HG03571 (cell line): ENCODE results near the gene FHOD3.
"Not testable (repeated sequence)": the region's sequence is repeated elsewhere in the genome, so short reads cannot be mapped to it uniquely, and the experiment has no call there.

ENCODE experiments used
- ATAC-seq: cut with Tn5 transposase; IDR thresholded peaks from one replicate; pipeline ENCODE4 v1.9.1; 2021; ENCODE audit not compliant: unreplicated experiment

Gene FHOD3

DNA sequence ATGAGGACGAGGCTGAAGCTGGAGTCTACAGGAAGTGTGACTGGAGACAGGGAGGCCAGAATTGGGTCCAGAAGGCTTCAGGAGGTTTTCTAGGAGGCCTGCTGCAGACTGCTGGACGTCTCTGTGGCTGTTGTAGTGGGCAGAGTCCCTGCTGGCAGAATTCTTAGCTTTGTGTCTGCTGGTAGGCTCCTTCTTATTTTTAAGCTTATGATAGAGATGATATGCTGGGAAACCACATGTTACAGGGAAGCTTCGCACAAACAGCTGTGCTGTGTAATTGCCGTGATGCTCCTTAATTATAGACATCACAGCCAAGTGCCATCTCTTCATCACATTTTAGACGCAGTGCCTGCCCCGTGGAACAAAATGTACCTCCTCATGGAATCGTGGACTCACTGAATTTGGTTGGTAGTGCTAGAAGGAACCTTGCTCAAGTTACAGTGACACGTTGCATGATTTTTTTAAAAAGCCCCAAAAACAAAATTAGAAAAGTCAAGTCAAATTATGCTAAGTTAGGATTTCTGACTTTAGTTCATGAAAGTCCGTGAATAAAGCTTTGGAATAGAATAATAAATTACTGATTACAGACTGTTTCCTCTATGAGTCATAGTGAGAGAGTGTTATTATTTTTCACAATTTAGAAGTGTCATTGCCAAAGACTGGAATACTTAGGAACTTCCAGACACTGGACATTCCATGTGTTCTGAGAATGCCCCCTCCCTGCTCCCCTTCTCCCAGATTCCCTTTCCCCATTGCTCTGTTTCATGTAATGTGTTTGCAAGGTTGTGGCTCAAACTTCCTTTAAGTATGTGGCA, 144.1 kb downstream of the FHOD3 start:
- no peak for ATAC-seq

DNA sequence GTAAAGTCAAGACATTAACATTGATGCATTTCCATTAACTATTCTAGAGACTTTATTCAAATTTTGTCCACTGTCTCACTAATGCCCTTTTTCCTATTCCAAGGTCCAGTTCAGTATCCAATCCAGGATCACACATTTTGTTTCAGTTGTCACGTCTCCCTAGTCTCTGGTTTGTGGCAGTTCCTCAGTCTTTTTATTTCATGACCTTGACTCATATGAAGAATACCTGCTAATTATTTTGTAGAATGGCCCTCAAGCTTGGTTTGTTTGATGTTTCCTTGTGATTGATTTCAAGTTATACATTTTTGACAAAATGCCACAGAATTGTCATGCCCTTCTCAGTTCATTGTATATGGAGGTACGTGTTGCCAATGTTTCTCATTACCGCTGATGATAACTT, 145.2 kb downstream of the FHOD3 start:
- ATAC-seq, result no peak

DNA sequence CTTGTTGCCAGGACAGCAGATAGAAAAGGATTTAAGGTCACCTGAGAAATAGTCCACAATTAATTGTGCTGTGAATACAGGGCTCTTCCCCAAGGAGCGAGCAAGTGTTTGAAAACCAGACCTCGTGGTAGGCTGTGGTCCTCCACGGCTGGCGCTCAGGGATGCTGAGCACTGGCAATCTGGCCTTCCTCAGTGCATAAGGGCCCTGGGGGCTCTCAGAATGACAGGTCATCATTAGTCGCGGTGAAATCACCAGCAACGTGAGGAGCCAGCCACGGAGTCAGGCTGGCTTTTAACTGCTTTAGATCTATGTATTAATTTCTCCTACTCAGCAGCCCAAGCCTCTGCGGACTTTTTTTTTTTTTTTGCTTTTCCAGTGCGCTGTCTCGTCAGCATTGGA, 148.5 kb downstream of the FHOD3 start:
- no peak for ATAC-seq

DNA sequence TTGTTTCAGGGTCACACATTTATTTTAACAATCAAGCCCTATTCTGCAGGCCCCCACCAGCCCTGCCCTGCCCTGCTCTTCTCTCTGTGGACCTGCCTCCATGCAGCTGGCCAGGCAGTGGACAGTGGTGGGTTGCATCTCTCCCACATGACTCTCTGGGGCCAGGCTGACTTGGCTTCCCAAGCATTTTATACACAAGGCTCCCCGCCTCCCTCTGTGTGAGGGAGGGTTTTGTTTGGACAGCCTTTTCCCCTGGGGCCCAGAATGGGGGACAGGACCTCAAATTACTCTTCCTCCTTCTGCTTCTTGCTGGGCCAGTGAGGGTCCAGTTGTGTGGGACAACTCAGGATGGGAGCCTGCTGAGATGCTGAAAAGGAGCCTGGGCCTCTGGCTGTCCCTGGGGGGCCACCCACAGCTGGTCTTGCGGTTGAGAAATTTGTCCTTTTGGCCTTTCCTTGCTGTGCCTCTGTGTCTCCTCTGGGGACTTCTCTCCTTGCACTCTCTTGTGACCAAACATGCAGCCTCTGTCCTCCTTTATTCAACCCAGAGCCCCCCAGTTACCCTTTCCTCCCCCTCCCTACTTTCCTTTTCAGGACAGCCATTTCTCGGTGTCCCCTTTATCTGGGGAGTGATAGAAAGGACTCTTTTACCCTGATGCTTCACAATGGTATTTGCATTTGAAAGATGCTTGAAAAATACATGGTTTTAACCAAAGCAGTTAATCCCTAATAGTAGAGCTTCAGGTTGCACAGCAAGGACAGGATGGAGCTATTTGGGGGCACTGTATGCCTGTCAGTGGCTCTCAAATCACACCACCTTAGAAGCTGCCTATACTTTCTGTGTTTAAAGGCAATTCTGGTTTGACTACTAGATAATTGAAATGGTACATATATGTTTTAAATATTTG, 151.1 kb downstream of the FHOD3 start:
- no peak for ATAC-seq

DNA sequence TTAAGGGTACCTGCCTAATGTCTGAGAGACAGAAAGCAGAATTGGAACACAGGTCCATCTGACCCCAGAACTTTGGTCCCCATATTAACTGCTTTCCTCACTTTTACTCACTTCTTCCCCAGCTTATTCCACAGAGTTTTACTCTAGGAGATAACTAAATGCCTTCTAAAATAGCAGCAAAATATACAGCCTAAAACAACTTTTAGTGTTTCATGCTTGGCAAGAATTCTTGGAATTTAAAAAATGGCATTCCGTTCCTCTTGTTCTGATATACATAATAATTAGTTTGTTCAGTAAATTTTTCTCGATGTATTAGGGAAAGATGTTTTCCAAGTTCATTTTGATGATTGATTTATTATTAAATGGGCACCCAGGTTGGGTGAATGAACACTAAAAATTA, 151.9 kb downstream of the FHOD3 start:
- no peak for ATAC-seq

DNA sequence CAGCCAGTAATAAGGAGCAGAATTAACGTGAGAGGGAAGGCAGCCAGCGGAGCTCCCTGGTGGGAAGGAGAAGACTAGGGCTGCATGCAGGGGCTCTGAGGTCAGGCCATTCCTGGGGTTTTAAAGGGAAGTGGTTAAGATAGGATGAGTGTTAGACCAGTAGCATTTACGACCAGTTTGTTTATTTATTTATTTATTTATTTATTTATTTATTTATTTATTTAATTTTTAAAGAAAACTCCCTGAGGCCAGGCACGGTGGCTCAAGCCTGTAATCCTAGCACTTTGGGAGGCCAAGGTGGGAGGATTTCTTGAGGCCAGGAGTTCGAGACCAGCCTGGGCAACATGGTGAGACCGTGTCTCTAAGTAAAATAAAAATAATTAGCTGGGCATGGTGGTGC, 152.8 kb downstream of the FHOD3 start:
- ATAC-seq, result no peak

DNA sequence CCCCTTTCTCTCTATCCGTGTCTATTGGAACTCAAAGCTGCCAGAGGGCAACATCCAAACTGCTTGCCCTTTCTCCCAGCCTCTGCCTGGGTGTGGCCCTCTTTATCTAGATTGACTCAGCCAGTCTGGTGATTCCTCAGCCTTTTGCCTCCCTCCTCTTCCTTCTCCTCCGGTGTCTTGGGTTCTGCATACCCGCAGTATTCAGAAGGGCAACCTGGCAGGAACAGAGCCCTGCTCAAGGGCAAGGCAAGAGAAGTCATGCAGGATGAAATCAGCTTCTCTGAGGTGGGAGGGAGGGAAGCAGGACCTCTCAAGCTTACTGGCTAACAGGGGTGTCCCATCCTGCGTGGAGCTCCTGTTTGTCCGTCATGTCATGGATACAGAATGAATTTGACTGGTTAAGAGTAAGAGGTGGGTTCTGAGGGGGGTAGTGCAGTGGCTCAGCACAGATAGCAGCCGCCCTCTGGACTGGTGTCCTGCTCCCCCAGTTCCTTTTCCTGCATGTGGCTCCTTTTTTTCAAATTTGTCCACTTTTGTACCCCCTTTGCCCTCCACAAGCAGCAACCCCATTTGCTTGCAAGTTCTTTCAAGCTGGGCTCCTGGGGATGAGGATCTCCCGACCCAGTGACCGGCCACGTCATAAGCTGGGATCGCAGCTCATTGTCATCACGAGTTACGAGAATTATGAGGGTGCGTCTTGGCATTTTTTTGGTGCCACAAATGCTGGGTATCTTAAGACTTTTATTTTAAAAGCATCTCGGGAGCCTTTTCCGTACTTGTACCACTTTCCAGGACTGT, 154.1 kb downstream of the FHOD3 start:
- no peak for ATAC-seq

DNA sequence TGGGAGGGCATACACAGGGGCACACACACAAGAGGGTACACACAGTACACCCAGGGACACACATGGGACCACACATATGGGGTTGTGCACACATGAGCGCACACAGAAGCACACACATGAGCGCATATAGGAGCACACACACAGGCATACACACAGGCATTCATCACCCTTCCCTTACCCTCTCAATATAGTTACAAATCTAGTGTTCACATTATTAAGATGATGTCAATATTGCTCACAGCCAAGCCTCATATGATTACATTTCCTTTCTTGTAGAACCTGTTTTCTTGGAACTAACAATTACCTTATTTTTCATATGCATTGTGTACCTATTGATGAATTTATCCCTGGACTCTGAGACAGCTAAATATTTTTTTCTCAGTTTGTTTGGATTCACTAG, 156.7 kb downstream of the FHOD3 start:
- ATAC-seq, result no peak

DNA sequence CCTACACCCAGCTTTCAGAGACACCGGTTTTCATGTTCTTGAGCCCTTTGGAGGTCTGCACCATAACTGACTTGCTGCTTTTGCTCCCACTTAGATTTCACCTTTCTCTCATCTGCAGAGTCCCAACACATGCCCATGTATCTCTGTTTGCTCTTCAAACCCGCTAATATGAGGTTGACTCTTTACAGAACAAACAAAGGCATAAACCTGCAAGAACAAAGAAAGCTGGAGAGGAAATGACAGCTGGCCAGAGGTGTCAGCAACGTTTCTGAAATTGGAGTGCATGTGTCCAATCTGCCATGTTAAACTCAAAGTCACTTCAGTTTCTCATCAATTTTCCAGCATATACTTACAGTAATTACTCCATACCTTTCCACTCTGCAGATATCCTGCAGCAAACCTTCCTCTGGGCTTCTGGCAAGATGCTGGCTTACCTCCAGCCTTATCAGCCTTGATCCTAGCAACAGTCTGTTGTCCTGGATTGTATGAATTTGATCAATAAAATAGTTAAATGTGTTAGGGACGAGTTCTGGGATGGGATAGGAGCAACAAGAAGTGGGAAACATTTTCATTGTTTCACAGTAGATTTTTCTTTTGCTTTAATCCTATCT, 157.4 kb downstream of the FHOD3 start:
- no peak for ATAC-seq

DNA sequence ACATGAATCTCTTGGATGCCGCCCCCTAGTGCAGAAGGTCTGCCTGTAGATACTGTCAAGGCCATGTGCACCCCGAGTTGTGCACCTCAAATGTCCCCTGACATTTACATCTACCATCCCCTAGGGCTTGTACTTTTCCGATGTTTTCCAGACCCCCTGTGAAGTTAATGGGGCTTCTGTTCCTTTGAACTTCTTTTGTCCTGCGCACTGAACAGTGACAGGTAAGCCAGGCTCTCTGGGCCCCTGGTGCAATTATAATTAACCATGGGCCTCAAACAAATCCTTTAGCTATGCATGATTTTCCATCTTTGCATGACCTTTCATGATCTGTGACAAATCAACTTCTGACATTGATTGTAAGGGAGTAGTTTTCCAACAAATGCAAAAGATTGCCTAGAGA, 158.4 kb downstream of the FHOD3 start:
- ATAC-seq, result no peak

DNA sequence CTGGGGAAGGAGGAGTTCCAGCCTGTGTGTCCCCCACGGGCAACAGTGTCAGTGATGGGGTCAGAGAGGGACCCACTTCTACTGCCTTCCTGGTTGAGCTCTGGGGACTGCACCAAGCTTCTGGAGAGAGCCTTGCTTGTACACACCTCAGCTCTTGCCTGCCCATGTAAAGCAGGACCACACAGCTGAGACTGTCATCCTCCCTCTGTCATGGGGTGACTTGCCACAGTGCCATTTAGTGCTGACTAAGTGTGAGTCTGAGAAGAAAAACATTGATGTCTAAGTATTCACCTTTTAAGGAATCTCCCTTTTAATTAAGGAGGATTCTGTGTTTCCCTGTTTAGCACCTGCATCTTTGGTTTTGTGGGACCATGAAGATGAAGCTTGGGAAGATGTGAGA, 159.1 kb downstream of the FHOD3 start:
- ATAC-seq, result no peak

DNA sequence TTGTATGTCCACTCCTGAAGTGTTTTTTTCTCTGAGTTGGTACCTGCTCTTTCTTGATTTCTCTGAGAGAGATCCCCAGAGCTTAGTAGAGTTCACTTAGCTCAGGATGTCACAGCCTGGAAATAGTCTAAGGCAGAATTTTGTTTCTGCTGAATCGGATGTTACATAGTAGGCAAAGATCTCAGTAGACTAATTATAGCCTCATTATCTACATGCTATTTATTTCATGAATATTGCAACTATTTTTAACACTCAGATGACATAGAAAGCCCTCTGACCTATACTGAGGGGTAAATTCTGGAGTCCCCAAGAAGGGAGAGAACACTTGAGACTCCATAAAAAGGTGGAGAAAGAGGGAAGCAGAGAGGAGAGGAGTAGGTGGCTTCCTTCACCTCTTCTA, 160.2 kb downstream of the FHOD3 start:
- ATAC-seq, result no peak

DNA sequence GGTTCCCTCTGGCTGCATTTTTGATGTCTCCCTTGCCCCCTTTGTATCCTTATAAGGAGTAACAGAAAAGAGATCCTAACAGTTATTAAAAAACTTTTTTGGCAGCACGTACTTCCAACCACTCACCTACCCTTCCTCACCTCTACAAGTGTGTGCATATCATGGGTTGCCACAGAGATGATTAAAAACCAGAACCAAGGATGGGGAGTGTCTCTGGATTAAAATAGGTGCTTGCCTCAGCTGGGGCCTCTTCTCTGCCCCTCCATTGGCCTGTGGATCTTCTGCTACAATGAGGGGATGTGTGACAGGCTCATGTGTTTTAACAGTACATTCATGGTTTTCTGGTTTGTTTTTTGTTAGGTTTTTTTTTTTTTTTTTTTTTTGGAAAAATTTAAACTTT, 160.8 kb downstream of the FHOD3 start:
- no peak for ATAC-seq

DNA sequence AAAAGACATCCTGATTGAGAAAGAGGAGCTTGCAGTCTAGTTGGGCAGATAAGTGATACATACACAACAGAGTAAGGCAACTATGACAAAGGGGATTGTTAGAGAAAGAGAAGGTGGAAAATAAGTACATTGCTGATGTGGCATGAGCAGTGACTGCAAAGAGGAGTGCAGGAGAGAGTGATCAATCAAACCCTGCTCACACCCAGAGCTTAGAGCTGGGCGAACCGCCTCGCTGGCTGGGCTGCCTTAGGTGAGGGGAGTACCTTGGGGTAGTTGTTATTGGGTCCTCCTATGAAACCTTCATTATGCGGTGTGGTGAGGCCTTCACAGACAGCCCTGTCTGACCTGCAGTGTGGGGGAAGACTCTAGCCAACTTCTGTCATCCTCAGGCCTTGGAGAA, 161.7 kb downstream of the FHOD3 start:
- ATAC-seq, result no peak

DNA sequence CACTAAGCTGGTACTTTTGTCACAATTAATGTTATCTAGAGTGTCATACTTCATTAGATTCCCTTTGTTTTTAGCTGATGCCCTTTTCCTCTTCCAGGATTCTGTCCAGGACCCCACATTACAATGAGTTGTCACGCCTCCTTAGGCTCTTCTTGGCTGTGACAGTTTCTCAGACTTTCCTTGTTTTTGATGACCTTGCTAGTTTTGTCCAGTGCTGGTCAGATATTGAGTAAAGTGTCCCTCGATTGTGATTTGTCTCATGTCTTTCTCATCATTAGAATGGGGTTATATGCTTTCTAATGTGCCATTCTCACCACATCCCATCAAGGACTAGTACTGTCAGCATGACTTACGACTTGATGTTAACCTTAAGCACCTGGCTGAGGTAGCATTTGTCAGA, 162.3 kb downstream of the FHOD3 start:
- ATAC-seq, result no peak

DNA sequence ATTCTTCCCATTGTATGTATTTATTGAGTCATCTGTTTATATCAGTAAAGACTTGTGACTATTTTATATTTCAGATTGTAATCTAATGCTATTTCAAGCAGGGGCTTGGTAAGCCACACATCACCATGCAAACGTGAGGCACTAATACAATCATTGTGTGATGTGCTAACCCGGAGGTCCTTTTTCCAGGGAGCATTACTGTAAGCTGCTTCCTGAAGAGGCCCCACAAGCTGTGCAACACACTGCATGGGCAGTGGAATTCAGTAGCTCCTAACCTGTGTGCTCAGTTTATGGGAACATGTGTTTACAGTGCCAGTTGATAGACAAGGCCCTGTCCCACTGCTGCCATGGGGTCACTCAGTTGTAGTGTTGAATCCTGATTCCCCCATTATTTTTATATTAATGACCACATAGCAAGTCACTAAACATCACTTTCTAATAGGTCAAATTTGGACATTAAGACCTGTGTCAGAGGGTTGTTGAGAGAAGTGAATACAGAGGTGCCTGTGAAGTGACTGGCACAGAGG, 162.9 kb downstream of the FHOD3 start:
- no peak for ATAC-seq

DNA sequence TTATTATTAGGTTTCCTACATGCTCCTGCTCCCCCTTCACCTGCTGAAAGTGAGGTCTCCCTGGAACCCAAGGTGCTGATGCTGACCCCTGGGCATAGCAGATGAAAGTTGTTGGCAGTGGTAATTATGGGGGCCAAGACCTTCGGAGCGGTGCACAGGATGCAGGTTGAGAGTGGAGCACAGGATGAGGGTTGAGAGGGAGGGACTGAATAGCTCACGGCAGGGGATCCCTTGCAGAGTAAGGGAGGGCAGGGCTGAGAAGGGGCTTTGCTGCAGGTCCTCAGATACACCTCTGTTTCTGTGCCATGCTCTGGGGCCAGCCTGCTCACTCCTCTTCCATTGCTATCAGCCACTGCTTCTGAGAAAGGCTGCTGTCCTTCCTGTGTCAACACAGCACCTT, 163.3 kb downstream of the FHOD3 start:
- no peak for ATAC-seq

DNA sequence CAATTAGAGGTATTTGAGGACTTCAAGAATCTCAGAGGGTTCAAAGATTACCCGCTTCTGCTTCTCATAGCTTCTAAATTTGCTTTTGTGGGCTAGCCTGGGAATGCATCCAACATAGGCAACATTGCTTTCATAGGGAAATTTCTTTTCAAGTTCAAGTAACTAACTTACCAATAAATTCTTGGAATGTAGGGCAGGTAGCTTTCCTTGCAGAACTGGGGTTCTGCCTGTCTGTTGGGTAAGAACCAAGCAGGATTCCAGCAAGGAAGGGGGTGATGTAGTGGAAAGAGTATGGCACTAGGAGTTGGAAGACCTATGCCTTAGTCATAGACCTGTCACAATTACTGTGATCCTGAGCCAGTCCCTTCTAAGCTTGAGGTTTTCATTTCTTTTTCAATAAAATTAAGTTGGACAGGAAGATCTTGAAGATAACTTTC, 164.1 kb downstream of the FHOD3 start:
- no peak for ATAC-seq

DNA sequence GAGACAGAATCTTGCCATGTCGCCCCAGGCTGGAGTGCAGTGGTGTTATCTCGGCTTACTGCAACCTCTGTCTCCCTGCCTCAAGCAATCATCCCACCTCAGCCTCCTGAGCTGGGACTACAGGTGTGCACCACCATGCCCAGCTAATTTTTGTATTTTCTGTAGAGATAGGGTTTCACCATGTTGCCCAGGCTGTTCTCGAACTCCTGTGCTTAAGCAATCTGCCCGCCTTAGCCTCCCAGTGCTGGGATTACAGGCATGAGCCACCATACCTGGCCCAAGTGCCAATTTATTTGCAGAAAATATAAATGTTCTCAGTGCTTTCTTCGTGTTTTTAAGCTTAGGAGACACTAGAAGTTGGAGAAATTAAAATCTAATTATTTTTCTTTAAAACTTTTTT, 166.0 kb downstream of the FHOD3 start:
- not testable (repeated sequence) for ATAC-seq

DNA sequence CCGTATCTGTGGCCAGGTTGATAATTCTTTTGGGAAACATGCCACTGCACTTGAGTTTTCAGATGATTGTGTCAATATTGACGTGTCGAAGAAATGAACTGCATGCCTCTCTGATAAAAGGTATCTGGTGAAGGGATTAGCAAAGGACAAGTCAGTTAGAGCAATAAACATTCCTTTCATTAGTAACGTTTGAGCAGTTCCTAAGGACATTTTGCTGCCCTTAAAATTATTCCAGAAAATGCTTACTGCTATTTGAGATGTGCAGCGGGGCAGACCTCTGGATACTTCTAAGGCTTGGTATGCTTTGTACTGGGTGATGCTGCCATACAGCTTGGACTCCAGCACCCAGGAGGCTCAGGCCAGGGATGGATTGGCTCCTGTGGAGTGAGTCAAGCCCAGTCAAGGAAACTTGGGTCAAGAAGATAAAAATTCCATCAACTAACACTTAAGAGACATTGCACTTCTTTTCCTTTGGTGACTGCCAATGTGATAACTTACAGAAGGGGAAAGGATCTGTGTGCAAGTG, 166.7 kb downstream of the FHOD3 start:
- no peak for ATAC-seq
